Motor neuron (in vitro differentiated cells): ENCODE data around the gene ATP8A2. TPM values are rescaled to one million over a fixed set of nuclear protein-coding genes. Genes with fewer than 3 reads are reported as not detected.
"Not testable (repeated sequence)": the region's sequence is repeated elsewhere in the genome, so short reads cannot be mapped to it uniquely, and the experiment has no call there.

Experiments used
- ATAC-seq, 8 experiments: fragments of 200-7000 bp; cut with Tn5 transposase; replicated peaks in 6 of 8; 2 replicates each; pipeline ENCODE4 v1.8.0; 2021; ENCODE audit warnings: mild to moderate bottlenecking in 8 of 8, moderate library complexity in 8 of 8
- H3K27ac ChIP-seq, 2 donors: fragments of 250-450 bp; sonication (Bioruptor Pico); 2 replicates each; pipeline ENCODE4 v1.9.0; 2021; ENCODE audit warnings: antibody characterized with exemption in 2 of 2, mild to moderate bottlenecking in 2 of 2, moderate library complexity in 1 of 2
- H3K4me1 ChIP-seq, 2 donors: fragments of 250-450 bp; sonication (Bioruptor Pico); replicated peaks in 1 of 2; 2 replicates each; pipeline ENCODE4 v1.6.1; 2021; ENCODE audit warnings: antibody characterized with exemption in 2 of 2, mild to moderate bottlenecking in 2 of 2, moderate library complexity in 1 of 2
- H3K4me3 ChIP-seq, 5 donors: fragments of 250-450 bp; sonication (Bioruptor Pico); 2 replicates each; pipeline ENCODE4 v1.9.0; 2021; ENCODE audit warnings: antibody characterized with exemption in 5 of 5, mild to moderate bottlenecking in 5 of 5, moderate library complexity in 4 of 5
- WGBS, 10 experiments: fragments of 450-650 bp; shearing (Covaris generic); methylation state at CpG; one replicate each; pipeline ENCODE4 v1.0.0; 2022; 5-methylcytosine and 5-hydroxymethylcytosine counted together
- in situ Hi-C, 9 experiments: fragments of 400-800 bp; cut with MboI; loops; one replicate each; pipeline ENCODE4 v1.15.0; 2021; ENCODE audit warnings: low sequenced_read_pairs in 9 of 9, low pct_unique_long_range_greater_than_20kb in 2 of 9; ENCODE audit not compliant: unreplicated experiment in 9 of 9
- total RNA-seq, 8 experiments: library from RNA; unstranded; fragments of 300-600 nt; gene quantifications; 2 replicates each; pipeline versions ENCODE4 v1.2.3 to v1.2.4, GENCODE V29; 2022

The ATP8A2 gene
- total RNA-seq, 8 experiments from 2014 or later, result 0.10 to 13.8 (median 6.7) TPM

DNA sequence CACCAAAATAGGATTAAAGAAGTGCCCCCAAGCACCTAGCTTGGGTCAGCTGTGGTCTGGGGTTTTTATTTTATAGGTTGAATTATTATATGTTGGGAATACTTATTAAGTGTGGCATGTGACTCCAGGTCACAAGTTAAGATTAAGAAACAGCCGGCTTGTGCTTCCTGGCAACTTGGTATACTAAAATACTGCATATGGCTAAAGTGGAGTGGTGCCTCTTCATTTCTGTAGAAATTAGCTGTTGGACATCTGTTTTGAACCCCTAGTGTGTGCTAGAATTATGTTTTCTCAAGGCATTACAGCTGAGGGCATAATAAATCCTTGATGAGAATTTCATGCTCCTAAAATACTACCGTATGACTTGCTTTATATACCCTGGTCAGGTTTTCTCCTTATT, 393.5 kb downstream of the ATP8A2 start:
- WGBS, 10 experiments, result 63 to 100% (median 97%) methylated on average over 1 to 2 of the region's 2 CpGs; no CpG with 5 or more reads in 1 of the 10 experiments
- H3K27ac ChIP-seq, result no peak overlapping the region
- in situ Hi-C loops, result no loop called here
- no peak for ATAC-seq
- no peaks in the 10 kb centered on the region for H3K4me1 ChIP-seq
- no peak overlapping the region for H3K4me3 ChIP-seq

DNA sequence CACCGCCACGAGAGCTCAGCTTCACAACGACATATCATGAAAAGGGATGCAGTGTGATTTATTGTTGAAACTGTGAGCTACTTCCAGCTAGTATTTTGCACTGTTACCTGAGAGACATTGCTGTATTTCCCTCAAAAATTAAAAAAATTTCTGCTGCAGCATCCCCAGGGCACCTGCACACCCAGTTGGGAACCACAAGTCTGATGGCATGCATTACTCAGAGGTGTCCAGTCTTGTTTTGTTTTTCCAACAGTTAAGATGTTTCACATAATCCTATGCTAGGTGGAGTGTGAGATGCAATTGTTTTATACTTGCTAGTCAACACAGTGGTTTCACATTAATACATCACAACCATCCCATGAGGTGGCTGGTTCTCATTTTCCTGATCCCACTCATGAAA, 394.8 kb downstream of the ATP8A2 start:
- 9 to 81% (median 67%) methylated on average over 1 to 3 of the region's 3 CpGs; no CpG with 5 or more reads in 3 of the 10 experiments for WGBS, 10 experiments
- ATAC-seq, result no peak
- Histone ChIP-seq H3K4me3 (no peak overlapping the region), H3K27ac (no peak overlapping the region), H3K4me1 (peaks cover 2 to 6% of the 10 kb centered on the region in 2 donors)
- in situ Hi-C loops, result no loop called here

DNA sequence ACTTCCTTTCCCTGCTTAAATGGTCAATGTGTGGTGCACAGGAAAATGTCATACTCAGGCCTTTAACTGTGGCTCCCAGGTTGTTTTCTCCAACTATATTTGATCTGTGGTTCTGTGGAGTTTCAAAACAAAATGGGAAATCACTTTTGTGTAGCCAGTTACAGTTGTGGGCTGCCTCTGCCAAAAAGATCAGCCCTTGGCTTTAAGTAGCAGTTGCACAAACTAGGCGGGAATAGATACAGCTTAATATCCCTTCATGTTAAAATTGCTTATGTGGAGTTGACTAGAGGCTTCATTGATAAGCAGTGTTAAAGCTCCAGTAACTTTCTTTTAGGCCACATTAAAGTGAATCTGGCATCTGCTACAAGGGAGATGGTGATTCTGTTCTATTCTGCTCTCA, 395.2 kb downstream of the ATP8A2 start:
- no peak overlapping the region for H3K4me3 ChIP-seq
- H3K4me1 ChIP-seq, result peaks cover 6 to 10% of the 10 kb centered on the region in 2 donors
- 50 to 100% (median 78%) methylated on average over 1 of the region's 1 CpG; no CpG with 5 or more reads in 4 of the 10 experiments for WGBS, 10 experiments
- in situ Hi-C loops, result no loop called here
- no peak for ATAC-seq
- no peak overlapping the region for H3K27ac ChIP-seq

DNA sequence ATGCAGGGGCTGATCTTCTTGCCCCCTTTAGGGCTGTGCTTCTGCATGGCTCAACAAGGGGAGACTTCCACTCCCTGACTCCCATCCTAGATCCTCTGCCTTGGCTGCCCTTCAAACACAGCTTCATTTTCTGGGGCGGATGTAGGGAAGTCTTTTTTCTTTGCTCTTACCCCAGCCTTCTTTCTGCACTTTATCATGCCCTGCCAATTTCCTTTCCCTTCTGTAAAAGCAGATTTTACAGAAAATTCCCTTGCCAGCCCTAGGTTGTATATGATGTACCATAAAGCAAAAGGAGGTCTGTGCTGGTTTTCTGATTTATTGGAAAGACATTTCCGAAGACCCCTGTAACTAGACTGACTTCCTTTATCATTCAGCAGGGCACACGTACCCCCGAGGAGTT, 396.6 kb downstream of the ATP8A2 start:
- in situ Hi-C loops, result no loop called here
- Histone ChIP-seq H3K4me3 (no peak overlapping the region), H3K4me1 (peaks cover 9 to 13% of the 10 kb centered on the region in 2 donors), H3K27ac (no peak overlapping the region)
- 6 to 100% (median 87%) methylated on average over 1 to 4 of the region's 4 CpGs; no CpG with 5 or more reads in 4 of the 10 experiments for WGBS, 10 experiments
- no peak for ATAC-seq

DNA sequence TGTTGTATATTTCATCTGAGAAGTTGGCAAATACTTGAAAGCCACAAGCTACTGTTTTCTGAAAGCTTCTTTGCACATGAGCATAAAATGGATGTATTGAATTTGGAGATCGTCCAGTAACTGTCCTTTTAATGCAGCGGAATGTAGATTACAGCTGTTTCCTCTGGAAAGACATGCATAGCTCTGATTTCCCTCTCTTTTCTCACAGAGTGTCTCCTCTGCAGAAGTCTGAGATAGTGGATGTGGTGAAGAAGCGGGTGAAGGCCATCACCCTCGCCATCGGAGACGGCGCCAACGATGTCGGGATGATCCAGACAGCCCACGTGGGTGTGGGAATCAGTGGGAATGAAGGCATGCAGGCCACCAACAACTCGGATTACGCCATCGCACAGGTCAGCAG, 397.1 kb downstream of the ATP8A2 start:
- peaks cover 9 to 13% of the 10 kb centered on the region in 2 donors for H3K4me1 ChIP-seq
- H3K27ac ChIP-seq, result no peak overlapping the region
- in situ Hi-C loops, result no loop called here
- 0 to 90% (median 77%) methylated on average over 2 to 13 of the region's 13 CpGs; no CpG with 5 or more reads in 4 of the 10 experiments for WGBS, 10 experiments
- no peak overlapping the region for H3K4me3 ChIP-seq
- ATAC-seq, result peak in 2 of 8 experiments; percentile 20 to 68

DNA sequence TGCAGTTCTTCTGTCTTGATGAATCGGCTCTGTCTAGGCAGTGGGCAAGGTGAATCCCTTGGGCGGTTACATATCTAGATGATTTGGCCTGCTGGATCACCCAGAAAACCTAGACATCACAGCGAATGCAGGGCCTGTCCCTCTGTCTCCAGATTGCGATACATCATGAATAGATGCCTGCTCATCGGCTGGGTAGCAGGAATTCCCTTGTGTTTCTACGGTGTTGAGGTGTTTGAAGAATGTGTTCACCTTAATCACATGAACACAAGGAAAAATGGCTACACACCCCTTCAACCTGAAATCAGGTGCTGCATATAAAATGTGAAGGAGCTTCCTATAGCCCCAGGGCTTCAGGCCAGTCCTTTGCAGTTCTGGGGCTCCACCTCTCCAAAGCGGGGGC, 398.8 kb downstream of the ATP8A2 start:
- Histone ChIP-seq H3K27ac (no peak overlapping the region), H3K4me1 (peaks cover 9 to 13% of the 10 kb centered on the region in 2 donors), H3K4me3 (no peak overlapping the region)
- WGBS, 10 experiments, result 49 to 93% (median 65%) methylated on average over 1 to 6 of the region's 7 CpGs; no CpG with 5 or more reads in 4 of the 10 experiments
- in situ Hi-C loops, result no loop called here
- ATAC-seq, result no peak

DNA sequence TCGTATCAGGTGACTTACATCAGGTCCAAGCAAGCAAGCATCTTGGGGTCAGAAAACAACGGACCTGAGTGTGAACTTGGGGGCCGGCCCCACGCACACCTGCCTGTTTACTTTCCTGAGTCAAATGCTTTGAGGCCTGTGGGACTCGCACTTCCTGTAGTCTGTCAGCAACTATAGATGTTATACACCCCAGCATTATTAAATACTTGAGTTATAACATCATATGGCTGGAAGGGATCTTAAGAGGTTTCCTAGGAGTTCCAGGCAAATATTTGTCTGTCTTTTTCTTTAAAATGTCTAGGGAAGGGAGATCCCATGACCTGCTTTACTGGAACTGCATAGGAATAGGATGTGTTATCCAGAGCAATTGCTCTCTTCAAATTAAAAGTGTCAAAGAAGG, 399.4 kb downstream of the ATP8A2 start:
- in situ Hi-C loops, result no loop called here
- peak in 2 of 8 experiments; percentile 34 to 36 for ATAC-seq
- 0 to 100% (median 88%) methylated on average over 1 to 5 of the region's 5 CpGs; no CpG with 5 or more reads in 5 of the 10 experiments for WGBS, 10 experiments

DNA sequence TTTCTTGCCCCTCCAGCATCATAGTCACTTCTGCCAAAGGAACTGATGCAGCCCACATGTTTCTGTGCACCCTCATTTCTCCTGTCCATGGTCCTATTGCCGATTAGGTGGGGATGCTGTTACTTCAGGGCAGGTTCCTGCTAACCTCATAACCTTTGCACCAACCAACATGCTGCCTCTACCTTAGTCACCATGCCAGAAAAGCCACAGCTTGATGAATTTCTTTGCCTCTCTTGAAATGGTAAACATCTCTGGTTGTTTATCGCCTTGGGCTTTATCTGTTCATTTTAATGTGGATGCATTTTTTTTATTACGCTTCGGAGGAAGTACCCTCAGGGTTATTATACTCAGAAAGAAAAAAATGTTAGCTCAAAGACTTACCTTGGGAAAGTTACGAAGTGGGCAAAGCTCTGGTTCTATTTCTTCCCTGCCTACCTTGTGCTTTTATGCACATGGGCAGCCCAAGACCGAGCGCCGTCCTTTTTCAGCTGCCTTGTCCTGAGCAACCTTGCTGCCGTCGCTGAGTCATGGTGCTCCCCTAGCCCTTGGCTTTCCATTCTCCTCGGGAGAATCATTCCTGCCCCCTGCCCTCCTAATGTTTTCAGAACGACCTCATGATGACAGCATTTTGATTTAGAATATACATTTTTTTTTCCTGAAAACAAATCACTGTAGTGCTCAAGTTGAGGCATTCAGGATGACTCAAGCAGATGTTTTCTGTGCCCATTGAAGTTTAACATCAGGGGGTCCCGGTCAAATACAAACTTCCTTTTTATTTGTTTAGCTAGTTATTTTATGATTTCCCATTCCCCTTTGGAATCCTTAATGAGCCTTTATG, 400.1 kb downstream of the ATP8A2 start:
- 10 to 89% (median 53%) methylated on average over 2 to 12 of the region's 13 CpGs; no CpG with 5 or more reads in 1 of the 10 experiments for WGBS, 10 experiments
- peak in 5 of 8 experiments; percentile 62 to 93 (median 90) for ATAC-seq
- Histone ChIP-seq H3K4me3 (no peak overlapping the region), H3K27ac (no peak overlapping the region), H3K4me1 (peaks cover 9 to 13% of the 10 kb centered on the region in 2 donors)
- in situ Hi-C loops, result no loop called here

More for the DNA sequence above, 399.4 kb downstream of the ATP8A2 start:
- H3K4me1 ChIP-seq, result peaks cover 9 to 13% of the 10 kb centered on the region in 2 donors
- no peak overlapping the region for H3K27ac ChIP-seq
- H3K4me3 ChIP-seq, result no peak overlapping the region

DNA sequence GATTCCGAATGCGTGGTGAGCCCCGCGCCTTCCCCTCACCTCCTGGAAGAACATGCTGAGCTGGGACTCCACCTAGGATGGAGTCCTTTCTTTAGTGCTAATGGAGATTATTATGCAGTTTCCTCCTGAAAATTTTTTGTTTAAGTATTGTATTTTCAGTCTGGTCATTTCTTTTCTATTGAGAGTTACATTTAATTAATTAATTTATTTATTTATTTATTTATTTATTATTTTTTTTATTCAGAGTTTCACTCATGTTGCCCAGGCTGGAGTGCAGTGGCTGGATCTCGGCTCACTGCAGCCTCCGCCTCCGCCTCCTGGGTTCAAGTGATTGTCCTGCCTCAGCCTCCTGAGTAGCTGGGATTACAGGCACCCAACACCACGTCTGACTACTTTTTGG, 400.8 kb downstream of the ATP8A2 start:
- 47 to 100% (median 94%) methylated on average over 3 to 7 of the region's 8 CpGs; no CpG with 5 or more reads in 2 of the 10 experiments for WGBS, 10 experiments
- H3K4me3 ChIP-seq, H3K27ac ChIP-seq, in situ Hi-C loops: not testable (repeated sequence)
- ATAC-seq, result peak in 1 of 8 experiments; percentile 6
- H3K4me1 ChIP-seq, result peaks cover 9 to 14% of the 10 kb centered on the region in 2 donors

DNA sequence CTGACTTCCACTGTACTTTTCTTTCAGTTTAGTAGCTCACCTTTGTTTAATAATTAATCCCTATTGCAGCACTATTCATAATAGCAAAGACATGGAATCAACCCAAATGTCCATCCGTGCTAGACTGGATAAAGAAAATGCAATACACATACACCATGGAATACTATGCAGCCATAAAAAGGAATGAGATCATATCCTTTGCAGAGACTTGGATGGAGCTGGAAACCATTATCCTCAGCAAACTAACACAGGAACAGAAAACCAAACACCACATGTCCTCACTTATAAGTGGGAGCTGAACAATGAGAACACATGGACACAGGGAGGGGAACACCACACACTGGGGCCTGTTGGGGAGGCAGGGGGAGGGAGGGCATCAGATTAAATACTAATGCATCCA, 402.3 kb downstream of the ATP8A2 start:
- 8 to 100% (median 66%) methylated on average over 1 of the region's 1 CpG; no CpG with 5 or more reads in 2 of the 10 experiments for WGBS, 10 experiments
- ATAC-seq, in situ Hi-C loops, H3K4me3 ChIP-seq, H3K27ac ChIP-seq: not testable (repeated sequence)
- H3K4me1 ChIP-seq, result peaks cover 11 to 25% of the 10 kb centered on the region in 2 donors

DNA sequence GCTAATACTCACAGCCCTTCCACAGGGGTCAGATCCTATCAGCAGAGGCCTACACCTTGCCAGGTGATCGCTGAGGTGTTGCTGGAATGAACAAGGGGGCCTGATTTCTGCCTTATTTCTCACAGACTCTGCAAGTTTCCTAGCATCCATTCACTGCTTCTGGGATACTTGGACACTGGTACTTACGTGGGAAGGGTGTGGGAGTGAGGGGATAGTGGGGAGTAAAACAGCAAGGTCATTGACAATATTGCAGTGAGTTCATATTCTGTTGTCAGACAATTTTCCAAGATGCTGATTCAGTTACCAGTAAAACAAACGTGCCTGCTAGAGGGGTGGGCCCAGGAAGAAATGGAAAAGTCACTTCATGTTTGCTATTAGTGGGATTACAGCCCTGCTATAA, 403.5 kb downstream of the ATP8A2 start:
- in situ Hi-C loops, result no loop called here
- Histone ChIP-seq H3K4me3 (no peak overlapping the region), H3K27ac (no peak overlapping the region), H3K4me1 (peaks cover 11 to 25% of the 10 kb centered on the region in 2 donors)
- 0 to 100% (median 78%) methylated on average over 1 to 3 of the region's 3 CpGs; no CpG with 5 or more reads in 3 of the 10 experiments for WGBS, 10 experiments
- ATAC-seq, result no peak

DNA sequence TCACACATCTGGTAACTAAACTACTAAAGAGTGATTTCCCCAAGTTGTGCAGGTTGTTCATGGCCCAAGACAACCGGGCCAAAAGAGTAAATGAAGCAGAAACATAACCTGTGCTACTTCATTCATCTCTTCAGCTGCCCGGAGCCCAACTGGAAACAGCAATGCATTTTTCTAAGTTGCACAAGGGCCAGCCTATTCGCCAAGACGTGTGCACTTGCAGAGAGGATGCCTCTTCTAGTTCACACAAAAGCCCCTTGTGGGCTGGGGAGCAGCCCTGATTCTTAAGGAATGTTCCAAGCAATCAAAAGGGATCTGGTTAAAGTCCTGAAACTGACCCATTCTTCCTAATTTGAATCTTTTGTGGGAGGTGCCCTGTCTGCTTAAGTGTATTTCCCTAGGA, 404.2 kb downstream of the ATP8A2 start:
- no peak overlapping the region for H3K4me3 ChIP-seq
- WGBS, 10 experiments, result 10 to 67% (median 40%) methylated on average over 1 to 3 of the region's 4 CpGs; no CpG with 5 or more reads in 5 of the 10 experiments

DNA sequence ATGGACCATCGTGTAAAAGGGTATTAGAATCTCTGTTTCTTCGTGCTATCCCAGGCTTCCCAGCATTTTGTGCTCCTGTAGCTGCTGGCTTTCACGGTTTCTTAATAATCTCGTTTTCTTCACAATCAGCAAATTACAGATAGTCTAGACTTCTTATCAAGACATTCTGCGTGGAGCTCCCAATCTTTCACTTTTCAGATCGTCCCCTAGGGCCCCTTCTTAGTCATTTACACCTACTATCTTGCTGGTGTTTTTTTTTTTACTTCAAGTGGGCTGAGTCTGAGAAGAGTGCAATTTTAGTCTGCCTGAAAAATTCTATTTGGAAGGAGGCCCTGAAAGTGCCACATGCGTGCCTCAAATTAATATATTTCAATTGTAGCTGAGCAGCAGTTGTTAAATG, 404.9 kb downstream of the ATP8A2 start:
- WGBS, 10 experiments, result 26 to 88% (median 74%) methylated on average over 2 to 7 of the region's 7 CpGs
- Histone ChIP-seq H3K27ac (no peak overlapping the region), H3K4me3 (no peak overlapping the region), H3K4me1 (peaks cover 8 to 17% of the 10 kb centered on the region in 2 donors)
- ATAC-seq, result no peak
- in situ Hi-C loops, result no loop called here

More for the DNA sequence above, 404.2 kb downstream of the ATP8A2 start:
- in situ Hi-C loops, result no loop called here
- H3K4me1 ChIP-seq, result peaks cover 11 to 24% of the 10 kb centered on the region in 2 donors
- no peak overlapping the region for H3K27ac ChIP-seq
- ATAC-seq, result no peak
